GM19468 (cell line): ENCODE results near the gene LRRC17.
"Not testable (repeated sequence)": the region's sequence is repeated elsewhere in the genome, so short reads cannot be mapped to it uniquely, and the experiment has no call there.

Experiments used
- ATAC-seq: cut with Tn5 transposase; IDR thresholded peaks from one replicate; pipeline ENCODE4 v1.9.1; 2021; ENCODE audit warnings: mild to moderate bottlenecking, moderate library complexity, moderate number of reproducible peaks; ENCODE audit not compliant: unreplicated experiment; ENCODE audit errors: extremely low read depth

Gene LRRC17

DNA sequence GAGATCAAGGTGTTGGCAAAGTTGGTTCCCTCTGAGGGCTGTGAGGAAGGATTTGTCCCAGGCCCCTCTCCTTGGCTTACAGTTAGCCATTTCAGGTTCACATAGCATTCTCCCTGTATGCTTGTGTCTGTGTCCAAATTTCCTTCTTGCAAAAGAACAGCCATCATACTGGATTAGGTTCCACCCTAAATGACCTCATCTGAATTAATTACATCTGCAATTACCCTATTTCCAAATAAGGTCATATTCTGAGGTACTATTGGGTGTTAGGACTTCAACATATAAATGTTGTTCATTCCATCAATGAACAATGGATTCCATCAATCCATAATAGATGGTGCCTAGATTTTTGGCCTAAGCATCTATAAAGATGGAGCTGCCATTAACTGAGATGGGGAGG lies 16.2 kb upstream of the LRRC17 start:
- no peak for ATAC-seq

DNA sequence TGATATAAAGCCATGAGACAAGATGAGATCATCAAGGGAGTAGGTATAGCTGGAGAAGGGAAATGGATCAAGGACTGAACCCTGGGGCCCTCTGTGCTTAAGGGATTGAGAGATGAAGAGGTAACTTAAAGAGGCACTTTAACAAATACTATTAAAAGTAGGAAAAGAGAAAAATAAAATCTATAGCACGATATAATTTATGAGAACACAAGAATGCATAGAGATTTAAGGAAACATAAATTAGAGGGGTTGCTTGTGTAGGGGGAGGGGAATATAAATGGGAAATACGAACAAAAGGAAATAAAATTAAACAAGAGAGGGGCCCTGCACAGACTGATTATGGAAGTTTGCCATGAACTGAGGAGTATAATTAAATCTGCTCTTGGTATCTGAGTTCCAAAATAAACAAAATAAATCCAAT lies 15.6 kb upstream of the LRRC17 start:
- no peak for ATAC-seq

DNA sequence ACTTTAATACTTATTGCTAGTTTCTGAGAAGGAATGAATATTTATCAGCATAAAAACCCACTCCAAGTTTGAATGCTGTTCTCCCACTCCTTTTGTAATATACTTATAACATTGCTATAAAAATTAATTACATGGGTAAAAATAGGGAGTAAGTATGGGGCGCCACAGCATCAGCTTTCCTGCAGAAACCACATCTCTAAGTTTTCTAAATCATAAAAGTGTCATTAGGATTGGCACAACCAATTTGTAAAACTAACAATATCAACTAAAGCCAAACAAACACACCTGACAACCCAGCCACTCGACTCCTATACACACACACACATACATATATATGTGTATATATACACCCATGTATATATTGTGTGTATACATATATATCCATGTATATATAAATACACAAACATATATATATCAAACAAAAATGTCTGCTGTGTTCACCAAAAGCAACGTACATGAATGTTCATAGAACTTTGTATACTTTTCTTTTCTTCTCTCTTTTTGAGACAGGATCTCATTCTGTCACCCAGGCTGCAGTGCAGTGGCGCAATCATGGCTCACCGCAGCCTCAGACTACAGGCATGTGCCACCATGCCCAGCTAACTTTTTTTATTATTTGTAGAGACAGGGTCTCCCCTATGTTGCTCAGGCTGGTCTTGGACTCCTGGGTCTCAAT lies 14.8 kb upstream of the LRRC17 start:
- no peak for ATAC-seq

DNA sequence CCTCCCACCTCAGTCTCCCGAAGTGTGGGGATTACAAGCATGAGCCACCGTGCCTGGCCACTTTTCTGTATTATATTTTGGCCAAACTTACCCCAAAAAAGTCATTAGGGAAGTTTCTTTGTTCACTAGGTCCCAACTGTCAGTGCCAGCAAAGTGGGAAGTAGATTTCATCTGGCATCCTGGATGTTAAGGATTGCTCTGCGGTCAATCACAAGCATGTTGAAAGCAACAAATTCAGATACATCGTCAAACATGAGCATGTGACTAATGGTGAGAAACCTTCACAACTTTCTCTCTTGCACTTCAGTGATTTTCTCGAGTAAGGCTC lies 14.3 kb upstream of the LRRC17 start:
- no peak for ATAC-seq

DNA sequence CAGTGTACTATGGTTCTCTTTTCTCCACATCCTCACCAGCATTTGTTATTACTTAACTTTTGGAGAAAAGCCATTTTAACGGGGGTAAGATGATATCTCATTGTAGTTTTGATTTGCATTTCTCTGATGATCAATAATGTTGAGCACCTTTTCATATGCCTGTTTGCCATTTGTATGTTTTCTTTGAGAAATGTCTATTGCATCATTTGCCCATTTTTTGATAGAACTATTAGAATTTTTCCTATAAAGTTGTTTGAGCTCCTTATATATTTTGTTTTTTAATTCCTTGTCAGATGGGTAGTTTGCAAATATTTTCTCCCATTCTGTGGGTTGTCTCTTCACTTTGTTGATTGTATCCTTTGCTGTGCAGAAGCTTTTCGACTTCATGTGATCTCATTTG lies 10.7 kb upstream of the LRRC17 start:
- not testable (repeated sequence) for ATAC-seq

DNA sequence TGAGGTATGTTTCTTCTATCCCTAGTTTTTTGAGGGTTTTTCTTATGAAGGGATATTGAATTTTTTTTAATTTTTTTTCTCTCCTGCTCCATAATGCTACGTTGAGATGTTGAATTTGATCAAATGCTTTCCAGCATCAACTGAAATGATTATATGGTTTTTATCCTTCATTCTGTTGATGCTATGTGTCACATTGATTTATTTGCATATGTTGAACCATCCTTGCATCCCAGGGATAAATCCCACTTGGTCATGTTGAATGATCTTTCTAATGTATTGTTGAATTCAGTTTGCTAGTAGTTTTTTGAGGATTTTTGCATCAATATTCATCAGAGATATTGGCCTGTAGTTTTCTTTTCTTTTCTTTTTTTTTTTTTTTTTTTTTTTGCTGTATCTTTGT lies 9.2 kb upstream of the LRRC17 start:
- not testable (repeated sequence) for ATAC-seq

DNA sequence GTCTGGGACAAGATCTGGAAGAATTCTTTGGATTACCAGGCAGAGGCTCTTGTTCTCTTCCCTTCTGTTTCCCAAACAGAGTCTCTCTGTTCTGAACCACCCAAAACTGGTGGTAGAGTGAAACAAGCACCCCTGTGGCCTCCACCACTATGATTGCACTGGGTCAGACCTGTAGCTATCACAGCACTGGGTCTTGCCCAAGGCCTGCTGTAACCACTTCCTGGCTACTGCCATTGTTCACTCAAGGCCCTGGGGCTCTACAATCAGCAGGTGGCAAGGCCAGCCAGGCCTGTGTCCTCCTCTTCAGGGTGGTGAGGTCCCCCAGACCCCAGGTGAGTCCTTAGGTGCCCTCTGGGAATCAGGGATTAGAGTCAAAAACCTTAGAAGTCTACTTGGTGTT lies 4.1 kb upstream of the LRRC17 start:
- ATAC-seq = no peak

DNA sequence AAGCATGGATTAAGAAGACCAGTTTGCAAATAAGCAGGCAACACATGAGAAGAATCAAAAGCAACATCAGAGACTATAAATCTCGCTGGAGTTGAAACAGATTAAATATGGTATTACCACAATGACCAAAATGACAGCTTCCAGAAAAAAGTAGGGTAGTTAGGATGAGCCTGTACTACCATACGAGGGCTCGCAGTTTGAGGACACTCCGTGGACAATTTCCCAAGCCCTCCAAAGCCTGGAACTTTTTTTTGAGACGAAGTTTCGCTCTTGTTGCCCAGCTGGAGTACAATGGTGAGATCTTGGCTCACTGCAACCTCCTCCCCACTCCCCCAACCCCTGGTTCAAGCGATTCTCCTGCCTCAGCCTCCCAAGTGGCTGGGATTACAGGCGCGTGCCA lies 1.0 kb downstream of the LRRC17 start:
- no peak for ATAC-seq

DNA sequence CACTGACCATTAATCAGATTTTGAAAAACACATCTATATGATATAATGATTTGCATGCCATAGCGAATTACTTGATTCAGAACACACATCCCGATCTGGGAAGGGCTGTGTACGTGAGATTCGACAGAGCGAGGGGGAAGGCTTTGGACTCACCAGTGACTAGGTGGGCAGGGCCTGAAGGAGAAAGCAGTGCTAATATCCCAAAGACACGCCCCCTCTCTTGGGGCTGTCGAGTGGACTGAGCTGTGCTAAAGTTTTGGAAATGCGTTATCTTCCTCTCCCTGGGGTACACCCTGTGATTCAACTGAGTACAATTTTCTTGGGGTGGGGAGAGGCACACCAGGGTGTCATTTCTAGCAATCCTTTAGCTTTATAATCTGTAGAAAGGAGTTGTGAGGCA lies 1.8 kb downstream of the LRRC17 start:
- no peak for ATAC-seq

DNA sequence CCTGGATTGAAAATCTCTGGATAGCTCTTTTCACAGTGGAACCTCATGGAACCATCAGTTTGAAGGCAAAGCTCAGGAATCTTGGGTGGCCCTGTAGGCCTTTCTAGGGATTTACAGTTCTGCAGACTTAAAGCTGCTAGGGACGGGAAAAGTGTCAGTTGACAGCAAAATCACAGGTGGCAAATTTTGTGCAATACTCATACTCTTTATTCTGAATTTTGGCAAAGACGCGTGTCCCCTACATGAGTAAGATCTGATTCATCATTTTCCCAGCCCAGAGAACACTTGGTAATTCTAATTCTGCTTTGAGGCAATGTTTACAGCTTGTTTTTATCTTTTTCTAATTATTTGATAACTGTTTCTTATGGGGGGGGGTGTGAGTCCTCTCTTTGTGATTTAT lies 3.6 kb downstream of the LRRC17 start:
- no peak for ATAC-seq

DNA sequence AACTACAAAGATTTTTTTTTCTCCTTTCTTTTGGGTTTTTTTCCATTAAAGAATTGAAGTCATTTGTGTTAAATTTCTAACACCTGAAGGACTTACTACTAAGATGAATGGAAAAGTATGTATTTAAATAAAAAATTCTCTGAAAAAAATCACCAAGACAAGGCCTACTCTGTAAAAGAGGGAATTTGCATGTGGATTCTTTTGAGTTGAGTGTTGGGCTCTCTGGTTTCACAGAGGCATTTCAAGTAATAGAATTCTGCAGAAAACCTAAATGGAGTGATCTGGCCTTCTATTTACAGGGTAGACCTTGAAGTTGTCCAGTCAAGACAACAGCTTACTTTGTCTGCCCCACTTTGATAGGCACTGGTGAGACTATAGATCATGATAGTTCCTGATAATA lies 4.1 kb downstream of the LRRC17 start:
- no peak for ATAC-seq

DNA sequence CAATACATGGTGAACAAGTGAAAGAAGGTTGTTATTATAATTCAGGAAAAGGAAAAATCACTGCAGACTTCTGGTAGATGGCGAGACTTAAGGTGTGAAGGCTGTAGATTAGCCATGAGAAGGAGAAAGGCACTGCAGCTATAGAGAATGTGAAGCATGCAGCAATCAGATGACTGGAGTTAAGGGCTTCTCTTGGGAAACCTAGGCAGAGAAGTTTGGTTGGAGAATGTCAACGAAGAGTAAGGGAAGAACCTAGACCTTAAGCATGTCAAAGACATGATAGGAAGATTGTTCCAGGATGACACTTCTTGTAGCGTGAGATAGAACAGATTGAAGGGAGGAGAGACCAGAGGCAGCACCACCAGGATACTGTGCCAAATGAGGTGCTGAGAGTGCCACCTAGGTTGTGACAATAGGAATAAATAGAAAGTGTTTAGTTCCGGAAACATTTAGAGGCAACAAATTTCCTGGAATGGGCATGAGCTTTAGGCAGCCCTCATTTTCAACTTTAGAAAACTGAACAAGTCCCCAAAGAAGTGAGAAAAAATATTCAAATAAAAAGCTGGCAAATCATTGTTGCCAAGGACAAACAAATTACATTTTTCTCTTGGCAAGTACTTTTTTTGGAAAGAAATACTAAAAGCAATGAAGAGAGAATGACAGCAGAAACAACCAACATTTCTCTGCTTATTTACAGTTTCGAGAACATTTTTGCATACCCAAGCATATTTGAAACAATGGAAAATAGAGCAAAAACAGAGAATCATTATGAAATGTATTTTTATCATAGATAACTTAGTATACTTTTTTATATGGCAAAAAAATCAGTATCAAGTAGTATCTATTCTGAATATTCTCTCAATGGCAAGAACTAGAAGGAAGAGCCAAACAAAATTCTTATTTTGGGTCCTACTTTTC lies 4.9 kb downstream of the LRRC17 start:
- no peak for ATAC-seq

DNA sequence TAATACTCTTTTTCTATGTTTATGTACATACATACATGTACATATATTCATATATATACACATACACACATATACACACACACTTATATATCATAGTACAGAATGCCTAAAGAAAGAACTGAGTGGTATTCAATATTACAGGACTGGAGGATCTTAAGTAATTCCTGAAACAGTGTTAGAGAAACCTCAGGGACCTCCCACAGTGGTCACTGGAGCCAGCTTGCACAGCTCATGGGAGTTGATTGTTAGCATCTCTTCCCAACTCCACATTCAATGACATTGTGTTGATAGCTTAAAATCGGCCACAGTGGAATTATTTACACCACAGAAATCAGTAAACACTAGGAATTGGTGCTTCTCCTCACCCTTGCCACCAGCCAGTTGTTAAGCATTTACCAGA lies 6.0 kb downstream of the LRRC17 start:
- ATAC-seq = no peak

DNA sequence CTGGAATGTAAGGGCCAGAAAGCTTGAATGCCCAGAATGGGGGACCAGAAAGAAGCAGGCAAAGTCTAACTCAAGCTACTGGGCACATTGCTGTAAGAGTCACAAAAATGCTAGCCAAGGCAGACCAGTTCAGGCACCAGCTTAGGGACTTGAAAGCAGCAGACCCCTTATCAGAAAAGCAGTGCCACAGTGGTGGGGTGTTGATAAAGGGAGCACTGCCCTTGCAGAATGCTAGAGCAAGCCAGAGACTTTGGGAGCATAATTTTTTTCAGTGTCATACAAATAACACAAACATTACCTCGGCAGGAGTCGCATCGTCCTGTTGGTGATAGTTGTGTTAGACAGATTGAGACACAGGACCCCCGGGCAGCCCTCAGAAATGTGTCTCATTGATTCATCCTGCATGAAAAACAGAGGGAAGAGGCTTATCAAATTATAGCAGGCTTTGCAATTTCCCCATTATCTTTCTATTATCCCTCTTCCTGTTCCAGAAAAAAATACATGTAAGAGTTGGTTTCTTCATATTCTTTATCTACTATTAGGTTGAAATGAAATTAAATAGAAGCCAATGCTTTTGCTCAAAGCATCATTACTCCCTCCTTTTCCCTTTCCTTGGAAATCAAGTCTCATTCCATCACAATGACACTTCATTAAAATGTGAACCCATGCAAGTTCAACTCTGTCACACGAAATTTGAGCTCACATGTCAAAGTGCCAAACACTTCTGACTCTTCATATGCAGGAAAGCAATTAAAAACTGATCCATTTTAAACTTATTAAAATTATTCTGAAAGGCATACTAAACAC lies 13.4 kb downstream of the LRRC17 start:
- ATAC-seq = no peak

DNA sequence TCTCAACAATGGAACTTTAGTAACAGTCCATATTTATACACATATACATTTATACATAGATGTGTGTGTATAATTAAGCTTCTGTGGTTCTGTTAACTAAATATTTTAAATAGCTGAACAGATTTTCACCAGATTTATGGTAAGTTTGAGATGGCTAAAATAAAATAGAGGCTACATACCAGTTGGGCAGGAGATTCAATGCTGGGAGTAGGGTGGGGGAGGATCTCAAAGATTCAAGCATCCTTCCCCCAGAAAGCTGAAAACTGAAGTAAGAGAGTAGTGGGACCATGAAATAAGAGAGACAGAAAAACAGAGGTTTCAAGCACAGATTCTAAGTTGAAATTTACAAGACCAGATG lies 14.0 kb downstream of the LRRC17 start:
- ATAC-seq = no peak

DNA sequence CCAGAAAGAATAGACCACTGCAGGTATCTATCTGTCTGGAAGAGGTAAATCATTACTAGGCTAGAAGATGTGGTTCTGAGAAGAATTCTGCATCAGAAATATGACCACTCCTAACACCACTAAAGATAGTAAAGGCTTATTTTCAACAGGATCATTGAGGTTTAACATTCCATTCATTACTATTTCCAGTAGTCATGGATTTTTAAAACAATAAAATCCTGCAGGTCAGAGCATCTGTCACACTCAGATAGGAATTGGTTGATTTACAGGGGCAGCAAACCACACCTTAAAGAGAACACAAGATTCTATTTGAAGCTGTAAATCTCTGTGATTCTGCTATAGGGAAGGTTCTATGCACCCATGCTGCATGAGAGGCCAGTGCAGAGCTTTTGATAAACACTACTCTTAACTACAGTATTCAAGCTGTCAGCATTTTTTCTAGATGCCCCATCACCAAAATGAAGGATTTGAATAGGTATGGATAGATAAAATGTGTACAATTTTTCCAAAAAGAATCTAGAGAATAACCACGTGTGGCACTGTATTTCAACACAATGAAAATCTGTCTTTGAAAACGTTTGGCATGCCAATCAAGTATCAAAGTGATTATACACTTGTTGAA lies 14.6 kb downstream of the LRRC17 start:
- no peak for ATAC-seq

DNA sequence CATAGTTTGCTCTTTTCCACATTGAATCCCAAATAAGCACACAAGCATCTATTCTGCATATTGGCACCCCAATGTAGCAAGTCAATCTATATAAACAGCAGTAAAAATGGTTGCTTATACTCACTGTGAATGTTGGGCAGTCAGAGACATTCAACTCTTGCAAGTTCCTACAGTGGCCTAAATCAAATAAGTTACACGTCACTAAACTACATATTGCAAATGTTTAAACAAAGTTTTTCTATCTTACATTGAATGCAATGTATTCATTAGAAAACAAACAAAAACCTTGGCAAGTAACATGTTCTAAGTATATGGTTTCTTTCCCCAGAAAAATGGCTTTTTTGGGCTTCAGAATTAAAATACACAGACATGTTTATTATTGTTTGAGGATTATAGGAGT lies 19.0 kb downstream of the LRRC17 start:
- ATAC-seq = no peak

DNA sequence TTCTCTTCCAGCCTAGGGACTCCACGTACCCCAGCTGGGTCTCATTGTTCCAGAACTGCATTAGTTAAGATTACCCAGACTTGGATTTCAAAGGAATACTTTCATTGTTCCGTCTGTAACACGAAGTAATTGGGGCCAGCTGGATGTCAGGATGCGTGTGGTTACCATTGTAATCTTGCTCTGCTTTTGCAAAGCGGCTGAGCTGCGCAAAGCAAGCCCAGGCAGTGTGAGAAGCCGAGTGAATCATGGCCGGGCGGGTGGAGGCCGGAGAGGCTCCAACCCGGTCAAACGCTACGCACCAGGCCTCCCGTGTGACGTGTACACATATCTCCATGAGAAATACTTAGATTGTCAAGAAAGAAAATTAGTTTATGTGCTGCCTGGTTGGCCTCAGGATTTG lies 21.0 kb downstream of the LRRC17 start:
- ATAC-seq = no peak

DNA sequence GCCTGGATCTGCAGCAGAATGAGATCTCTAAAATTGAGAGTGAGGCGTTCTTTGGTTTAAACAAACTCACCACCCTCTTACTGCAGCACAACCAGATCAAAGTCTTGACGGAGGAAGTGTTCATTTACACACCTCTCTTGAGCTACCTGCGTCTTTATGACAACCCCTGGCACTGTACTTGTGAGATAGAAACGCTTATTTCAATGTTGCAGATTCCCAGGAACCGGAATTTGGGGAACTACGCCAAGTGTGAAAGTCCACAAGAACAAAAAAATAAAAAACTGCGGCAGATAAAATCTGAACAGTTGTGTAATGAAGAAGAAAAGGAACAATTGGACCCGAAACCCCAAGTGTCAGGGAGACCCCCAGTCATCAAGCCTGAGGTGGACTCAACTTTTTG lies 21.4 kb downstream of the LRRC17 start:
- no peak for ATAC-seq

DNA sequence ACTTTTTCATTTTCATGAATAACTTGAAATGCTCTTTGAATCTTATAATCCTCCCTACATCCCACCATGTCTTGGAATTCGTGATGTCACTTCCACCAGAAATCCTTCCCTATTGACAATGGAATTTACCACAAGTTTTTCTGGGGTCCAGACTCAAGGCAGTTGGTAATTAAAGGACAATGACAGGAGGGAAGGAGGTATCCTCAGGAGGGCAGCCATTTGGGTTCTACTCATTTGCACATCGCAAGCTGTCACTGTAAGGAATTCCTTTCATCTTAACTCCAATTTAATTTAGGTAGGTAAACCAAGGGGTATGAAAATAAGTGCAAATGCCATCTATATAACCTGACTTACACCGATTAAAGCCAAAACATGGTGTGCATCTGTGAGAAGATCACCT lies 21.9 kb downstream of the LRRC17 start:
- ATAC-seq = no peak
